ENCODE data around the gene SLC35E2B.
A peak's percentile ranks its signal among the peaks of the same experiment; 100 is the strongest.
"Not testable (repeated sequence)": the region's sequence is repeated elsewhere in the genome, so short reads cannot be mapped to it uniquely, and the experiment has no call there.

Gene SLC35E2B

DNA sequence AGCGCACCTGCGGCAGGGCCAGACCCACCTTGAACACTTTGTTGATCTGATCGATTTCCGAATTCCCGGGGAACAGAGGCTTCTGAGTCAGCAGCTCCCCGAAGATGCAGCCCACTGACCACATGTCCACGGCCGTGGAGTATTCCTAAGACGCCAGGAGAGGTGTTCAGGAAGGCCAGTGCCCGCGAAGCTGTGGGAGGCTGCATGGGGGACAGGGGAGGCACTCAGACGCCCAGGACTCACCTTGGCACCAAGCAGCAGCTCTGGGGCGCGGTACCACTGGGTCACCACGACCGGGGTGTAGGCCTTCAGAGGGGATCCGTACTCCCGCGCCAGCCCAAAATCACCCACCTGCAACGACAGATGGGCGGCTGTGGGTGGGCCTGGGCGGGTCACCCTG, 11.2 kb upstream of the SLC35E2B start:
- DNase-seq (ENCODE audit: low spot score): no peak

DNA sequence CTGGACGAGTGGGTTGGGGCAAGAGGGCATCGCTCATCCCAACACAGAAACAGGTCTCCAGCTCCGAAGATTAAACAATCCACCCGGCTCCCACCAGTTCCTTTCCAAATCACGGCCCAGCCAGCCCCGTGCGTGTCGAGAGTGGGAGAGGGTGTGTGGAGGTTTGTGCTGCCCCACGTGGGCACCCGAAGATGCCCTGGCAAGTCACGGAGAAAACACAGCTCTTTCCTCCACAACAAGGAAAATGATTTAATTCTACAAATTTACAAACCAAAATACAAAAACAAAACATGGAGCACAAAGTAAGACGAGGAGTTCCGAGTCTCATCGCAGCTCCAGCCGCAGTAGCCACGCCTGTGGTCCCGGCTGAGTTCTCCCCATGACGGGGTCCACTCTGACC, 9.9 kb upstream of the SLC35E2B start:
- not testable (repeated sequence) for DNase-seq (ENCODE audit: low spot score)

DNA sequence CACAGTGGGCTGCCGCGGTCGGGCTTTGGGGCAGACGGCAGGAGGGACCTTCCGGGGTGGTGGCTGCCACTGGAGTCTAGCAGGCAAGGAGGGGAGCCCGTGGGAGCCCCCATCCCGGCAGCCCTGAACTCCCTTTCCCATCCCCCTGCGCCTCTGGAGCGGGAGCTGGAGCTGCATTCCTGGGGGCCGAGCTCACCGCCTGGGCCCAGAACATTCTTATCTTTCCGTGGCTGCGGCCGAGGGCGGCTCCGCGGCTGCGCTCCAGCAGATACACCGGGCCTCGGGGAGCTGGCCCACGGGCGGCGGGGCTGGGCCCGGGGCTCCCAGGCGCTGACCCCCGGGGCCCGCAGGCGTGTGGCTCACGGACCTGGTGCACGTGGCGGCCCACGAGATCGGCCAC, 8.0 kb upstream of the SLC35E2B start:
- DNase-seq (ENCODE audit: low spot score): not testable (repeated sequence)

DNA sequence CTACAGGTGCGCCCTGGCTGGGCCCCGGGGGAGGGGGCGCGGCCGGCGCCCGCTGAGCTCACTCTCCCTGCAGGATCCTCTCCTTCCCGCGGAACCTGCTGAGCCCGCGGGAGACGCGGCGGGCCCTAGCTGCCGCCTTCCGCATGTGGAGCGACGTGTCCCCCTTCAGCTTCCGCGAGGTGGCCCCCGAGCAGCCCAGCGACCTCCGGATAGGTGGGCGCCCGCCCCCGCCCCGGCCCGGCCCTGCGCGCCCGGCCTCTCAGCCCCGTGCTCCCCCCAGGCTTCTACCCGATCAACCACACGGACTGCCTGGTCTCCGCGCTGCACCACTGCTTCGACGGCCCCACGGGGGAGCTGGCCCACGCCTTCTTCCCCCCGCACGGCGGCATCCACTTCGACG, 7.5 kb upstream of the SLC35E2B start:
- not testable (repeated sequence) for DNase-seq (ENCODE audit: low spot score)

DNA sequence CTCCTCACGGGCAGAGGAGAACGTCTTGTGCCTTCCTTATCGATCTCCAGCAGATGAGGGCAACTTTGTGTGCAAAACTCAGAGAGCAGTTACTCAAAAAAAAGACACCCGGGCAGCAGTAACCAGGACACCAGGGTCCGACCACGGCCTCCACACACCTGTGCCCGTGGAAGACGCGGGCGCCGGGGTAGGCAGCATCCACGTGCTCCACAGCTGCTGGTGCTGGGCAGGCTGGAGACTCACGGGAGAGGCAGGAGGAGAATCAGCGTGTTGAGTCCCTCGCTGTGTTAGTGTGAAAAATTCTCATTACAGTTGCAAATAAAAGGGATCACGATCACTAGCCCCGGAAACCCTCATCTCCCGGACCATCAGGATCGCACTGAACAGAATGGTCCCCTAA, 6.5 kb upstream of the SLC35E2B start:
- not testable (repeated sequence) for DNase-seq (ENCODE audit: low spot score)

DNA sequence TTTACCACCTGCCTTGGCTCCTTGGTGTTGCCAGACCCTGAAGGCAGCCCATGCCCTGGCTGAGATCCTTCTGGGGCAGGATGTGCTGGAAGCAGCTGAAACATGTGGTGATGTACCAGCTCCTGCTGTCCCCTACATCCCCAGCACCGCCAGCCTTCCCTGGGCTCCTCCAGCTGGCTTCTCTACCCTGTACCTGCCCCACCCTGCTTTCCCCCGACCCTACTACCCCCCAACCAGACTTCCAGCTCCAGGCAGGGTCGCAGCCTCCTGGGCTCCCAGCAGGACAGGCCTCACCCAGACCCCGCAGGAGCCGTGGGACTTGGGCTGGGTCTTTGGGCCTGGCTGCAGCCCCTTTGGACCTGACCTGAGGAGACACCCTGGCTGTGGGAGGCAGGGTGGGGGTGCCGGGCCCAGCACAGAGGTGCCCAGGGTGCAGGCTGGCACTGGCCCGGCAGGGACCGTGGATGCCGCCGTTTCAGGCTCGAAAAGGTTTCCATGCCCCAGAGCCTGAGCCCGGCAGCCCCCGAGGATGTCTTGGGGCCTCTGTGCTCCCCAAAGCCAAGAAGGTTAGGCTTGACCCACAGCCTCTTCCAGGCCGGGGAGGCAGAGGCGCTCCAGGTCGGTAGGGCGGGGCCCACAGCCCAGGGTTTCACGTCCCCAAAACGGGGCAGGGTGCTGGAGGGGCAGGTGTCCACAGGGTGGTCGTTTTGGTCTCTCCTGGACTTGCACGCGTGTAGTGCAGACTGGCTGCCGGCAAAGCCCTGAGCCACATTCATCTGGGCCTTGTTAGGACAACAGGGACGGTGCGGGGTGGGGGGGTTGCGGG, 5.0 kb upstream of the SLC35E2B start:
- not testable (repeated sequence) for DNase-seq (ENCODE audit: low spot score)

DNA sequence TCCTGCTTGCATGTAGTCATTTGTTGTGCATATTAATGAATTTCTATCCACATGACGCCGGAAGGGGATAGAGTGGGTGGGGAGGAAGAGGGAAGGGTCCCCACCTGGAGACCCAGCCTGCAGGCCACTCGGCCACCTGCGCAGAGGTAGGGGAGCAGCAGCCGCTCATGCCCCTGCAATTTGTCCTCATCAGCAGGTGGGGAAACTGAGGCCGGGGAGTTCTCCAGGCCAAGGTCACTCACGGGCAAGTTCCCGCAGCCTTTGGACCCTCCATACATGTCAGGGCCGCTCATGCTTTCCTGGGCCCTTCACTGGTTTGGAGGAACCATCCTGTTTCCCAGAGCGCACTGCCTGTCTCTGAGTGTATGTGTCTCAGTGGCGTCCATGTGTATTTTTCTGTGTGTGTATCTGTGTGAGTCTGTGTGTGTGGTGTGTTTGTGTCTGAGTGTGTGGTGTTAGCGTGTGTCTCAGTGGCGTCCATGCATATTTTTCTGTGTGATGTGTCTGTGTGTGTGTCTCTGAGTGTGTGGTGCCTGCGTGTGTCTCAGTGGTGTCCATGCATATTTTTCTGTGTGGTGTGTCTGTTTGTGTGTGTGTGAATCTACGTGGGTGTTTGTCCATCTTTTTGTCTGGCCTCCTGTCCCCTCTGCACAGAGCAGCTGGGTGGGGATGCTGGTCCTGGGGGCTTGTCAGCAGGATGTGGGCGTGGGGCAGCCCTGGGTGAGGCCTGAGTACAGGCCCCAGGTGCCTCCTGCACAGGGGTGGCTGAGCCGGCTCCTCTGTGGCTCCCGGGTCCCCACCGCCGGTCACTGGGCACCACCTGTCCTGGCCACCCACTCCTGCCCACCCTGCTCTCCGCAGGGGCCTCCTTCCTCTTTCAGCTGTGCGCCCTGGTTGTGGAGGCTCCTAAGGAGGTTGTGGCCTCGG, 4.1 kb upstream of the SLC35E2B start:
- DNase-seq (ENCODE audit: low spot score): not testable (repeated sequence)

DNA sequence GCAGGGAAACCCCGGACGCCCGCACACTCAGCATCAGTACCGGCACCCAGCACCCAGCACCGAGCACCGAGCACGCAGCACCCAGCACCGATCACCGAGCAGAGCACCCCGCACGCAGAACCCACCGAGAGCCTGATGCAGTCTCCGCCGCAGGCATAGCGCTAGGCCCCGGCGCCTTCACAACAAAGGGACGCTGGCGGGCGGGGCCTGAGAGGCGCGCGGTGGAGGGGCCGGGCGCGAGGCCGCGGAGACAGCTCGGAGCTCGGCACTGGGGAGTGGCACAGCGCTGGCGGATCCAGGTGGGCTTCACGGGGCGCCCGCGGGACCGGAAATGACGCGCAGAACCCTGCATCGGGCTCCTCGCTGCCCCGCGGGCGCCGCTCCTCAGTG, 276 bp downstream of the SLC35E2B start:
- peak; percentile 80 for DNase-seq (ENCODE audit: low spot score)

DNA sequence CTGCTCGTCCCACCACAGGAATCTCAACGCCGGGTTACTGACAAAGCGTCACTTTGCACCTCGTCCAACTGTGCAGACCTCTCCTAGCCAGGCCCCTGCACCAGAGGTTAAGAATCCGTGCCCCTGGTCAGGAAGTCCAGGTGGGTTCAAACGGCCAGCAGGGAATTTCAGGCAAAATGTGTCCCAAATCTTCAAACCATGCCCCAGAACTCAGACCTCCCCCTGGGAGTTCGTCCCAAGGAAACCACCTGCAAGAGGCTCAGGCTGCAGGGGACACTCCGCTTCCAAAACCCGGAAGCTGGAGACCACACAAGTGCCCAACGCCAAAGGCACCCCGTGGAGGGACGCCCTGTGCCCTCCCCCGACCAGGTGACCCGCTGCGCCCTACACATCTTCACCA, 1.2 kb downstream of the SLC35E2B start:
- DNase-seq (ENCODE audit: low spot score): not testable (repeated sequence)

DNA sequence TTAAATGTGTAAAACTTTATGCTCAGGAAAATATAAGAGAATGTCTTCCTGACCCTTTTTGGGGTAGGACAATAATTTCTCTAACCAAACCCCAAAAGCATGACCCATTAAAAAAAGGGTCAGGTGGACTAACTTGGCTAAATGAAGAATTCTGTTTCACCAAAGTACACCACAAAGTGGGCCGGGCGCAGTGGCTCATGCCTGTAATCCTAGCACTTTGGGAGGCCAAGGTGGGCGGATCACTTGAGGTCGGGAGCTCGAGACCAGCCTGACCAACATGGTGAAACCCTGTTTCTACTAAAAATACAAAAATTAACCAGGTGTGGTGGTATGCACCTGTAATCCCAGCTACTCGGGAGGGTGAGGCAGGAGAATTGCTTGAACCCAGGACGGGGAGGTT, 3.1 kb downstream of the SLC35E2B start:
- DNase-seq (ENCODE audit: low spot score): not testable (repeated sequence)

DNA sequence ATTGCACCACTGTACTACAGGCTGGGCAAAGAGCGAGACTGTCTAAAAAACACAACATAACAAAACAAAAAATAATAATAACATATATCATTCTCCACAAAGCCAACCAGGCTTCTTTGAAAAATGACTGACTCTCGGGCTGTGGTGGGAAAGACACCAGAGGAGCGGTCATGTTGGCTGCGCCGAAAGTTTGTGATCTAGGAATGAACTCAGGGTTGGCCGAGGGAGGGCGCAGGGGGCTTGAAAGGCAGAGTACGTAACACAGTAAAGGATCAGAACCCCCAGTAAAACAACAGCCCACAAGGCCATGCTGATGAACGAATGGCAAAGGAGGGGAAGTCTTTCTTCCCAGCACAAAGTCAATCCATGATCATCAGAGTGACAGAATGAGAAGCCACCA, 4.7 kb downstream of the SLC35E2B start:
- DNase-seq (ENCODE audit: low spot score): no peak

DNA sequence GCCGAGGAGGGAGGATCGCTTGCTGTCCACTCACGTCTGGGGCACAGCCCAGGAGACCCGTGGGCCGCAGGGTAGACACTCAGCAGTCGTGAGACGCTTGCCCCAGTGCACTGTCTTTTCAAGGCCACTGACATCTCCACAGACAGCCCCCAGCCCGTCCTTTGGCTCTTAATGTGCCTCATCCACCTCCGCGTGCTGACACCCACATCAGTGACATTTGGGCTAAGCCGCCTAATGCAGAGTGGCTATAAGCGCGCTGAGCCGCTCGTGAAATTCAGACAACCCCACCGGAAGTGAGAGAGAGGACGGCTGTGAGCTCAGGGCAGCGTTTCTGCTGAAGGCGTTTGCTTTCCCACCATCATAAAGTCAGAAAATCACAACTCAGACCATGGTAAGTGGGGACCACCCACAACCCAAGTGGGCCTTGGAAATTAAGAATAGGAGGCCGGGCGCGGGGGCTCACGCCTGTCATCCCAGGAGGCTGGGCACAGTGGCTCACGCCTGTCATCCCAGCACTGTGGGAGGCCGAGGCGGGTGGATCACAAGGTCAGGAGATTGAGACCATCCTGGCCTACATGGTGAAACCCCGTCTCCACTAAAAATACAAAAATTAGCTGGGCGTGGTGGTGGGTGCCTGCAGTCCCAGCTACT, 8.4 kb downstream of the SLC35E2B start:
- DNase-seq (ENCODE audit: low spot score): no peak

DNA sequence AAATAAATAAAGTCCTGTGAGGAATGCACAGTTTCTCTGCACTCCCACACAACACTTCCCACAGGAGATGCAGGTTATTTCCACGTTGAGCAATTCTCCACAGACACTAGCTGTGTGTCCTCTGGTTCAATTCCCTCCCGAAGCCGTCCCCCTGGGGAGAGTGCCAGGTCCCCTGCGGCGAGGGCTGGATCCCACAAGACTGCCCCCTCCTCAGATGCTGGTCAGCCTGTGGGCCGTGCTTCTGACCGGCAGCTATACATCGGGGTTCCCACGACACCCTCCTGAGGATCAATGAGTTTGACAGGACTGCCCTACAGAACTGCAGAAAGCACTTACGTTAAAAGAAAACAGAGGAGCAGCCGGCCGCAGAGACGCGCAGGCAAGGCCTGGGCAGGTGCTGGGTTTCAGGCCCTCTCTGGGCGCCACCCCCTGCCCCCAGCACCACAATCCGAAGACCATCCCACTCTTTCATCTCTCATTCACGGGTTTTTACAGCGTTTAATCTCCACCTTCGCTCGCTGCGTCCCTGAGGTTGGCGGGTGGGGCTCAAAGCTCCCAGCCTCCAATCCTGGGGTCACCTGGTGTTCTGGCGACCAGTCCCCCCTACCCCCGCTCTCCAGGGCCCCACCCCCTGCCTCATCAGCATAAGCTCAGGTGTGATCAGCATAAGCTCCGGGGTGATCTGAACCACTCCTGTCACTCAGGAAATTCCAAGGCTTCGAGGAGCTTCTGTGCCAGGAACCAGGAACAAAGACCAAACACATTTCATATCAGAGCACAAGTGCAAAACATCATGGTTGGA, 9.3 kb downstream of the SLC35E2B start:
- no peak for DNase-seq (ENCODE audit: low spot score)

DNA sequence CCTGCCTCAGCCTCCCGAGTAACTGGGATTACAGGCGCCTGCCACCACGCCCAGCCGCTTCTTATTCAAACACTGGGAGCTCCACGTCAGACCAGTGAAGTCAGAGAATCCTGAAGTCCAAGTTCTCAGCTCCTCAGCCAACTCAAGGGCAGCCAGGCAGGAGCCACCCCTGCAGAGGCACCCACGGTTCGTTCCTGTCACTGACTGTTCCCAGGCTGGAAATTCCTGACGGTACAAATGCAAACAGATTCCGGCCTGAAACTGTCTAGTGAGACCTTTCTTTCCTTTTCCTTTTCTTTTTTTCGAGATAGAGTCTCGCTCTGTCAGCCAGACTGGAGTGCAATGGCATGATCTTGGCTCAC, 11.7 kb downstream of the SLC35E2B start:
- DNase-seq (ENCODE audit: low spot score): no peak

DNA sequence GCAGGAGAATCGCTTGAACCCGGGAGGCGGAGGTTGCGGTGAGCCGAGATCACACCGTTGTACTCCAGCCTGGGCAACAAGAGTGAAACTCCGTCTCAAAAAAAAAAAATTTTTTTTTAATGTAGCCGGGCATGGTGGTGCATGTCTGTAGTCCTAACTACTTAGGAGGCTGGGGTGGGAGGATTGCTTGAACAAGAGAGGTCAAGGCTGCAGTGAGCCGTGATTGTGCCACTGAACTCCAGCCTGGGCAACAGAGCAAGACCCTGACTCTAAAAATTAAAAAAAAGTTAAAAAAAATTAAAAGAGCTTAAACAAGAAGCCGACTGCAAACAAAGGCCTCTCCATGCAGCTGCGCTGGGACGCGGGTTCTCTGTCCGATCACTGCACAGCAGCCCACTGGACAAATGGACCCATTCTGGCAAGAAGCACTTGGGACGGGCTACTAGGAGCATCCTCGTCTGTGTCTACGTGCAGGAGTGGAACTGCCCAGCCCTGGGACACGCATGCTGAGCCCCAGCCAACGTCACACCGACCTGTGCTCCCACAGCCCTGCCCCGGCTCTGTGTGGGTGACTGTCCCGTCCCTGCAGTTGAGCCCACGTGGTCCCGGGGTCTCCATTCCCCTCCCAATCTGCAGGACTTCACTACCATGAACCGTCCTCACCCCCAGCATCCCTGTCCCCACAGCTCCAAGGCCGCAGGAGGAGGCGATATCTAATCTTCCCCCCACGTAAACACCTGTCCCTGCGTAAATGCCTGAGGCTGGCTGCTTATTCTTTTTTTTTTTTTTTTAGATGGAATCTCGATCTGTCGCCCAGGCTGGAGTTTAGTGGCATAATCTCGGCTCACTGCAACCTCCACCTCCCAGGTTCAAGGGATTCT, 12.3 kb downstream of the SLC35E2B start:
- DNase-seq (ENCODE audit: low spot score): no peak

DNA sequence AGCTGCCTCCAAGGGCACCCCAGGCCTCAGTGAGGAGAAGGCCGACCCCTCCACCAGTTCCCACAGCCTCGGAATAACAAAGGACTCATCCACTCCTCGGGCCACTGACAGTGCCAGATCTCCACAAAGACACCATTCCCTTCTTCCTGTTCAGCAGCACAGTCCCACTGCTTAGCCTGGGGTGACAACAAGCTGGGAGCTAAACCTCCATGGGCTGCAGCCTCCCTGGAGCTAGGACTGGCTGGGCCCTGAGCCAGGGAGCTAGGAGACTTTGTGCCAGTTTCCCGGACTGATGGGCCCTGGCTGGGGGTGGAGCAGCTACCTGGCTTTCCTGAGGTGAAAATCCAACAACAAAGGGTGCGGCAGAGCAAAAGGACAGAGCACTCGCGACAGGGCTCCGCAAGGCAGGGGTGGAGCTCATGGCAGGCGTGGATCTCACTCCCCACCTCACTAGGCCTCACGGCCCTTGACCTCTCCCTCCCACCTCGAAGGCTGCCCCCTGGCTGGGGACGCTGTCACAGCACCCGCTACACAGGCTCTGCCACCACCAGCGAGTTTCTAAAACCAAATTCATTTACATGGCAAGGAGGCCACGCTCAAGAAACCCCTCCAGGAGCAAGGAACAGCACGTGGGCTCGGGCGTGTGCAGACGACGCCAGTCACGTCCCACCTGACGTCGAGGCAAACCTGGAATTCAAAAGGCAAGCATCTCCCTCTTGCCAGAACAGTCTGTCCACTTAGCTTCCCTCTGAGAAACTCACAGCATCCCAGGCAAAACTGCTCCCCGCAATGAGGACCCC, 13.8 kb downstream of the SLC35E2B start:
- DNase-seq (ENCODE audit: low spot score): no peak

DNA sequence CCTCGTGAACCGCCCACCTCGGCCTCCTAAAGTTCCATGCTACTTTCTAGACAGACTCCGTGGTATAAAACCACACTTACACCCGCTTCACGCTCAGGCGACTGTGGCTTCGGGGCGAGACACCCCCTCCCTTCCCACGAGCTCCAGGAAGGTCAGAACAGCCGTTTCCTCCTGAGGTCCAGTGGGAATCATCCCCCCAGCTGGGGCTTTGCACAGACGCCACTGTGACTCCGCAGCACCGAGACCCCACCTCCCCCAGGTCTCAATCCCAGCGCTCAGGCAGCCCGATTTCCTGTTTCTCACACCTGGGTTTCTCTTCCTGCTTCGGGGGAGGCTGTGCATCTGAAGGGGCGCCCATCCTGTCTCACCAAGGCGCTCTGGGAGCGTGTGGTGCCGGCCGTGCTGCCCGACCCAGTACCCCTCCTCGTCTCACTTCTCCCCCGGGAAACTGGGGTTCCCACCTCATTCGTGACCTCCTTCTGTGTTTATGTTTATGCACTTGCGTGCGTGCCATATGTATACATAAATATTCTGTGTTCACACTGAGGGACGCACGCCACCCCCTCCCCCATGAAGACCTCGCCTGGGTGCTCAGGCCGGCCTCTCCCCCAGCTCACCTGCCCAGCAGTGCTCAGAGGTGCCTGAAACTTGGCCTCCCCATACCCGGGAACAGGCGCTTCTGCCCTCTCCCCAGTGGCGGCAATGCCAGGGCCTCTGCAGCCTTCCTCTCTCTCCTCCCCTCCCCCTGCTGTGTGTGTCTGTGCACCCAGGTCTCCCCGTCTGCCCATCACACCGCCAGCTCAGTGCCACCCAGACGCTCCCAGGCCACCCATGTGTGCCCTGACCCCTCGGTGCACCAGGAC, 14.6 kb downstream of the SLC35E2B start:
- DNase-seq (ENCODE audit: low spot score): no peak

DNA sequence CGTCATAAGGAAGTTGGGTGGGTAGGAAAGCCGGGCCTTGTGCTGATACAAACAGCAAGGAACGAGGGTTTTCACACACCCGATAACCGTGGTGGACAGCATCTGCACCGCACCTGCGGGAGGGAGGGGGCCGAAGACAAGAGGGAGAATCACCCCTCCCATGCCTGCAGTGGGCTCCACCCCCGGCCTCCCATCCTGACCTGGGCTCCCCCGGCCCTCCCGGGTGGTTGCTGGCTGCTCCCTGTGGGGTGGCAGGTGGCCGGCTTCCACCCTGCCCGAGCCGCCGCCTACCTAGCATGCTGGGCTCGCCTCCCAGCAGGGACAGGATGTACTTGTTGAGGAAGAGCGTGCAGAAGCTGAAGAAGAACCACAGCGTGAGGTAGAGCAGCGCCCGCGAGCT, 16.5 kb downstream of the SLC35E2B start:
- not testable (repeated sequence) for DNase-seq (ENCODE audit: low spot score)

DNA sequence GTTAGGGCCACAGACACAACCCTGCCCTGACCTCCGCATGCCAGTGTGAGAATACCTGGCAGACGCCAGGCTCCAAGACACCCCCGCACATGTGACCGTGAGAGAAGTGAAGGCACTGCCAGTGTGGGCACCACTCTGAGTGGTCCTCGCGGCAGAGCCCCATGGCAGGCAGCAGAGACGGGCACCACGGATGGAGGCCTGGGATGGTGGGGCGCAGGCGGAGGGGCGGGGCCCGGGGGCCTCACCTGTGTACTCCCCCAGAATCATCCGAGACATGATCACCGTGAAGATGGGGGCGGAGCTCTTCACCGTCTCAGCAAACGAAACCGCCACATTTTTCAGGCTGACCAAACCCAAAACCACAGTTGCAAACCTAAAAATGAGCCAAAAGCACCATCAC, 17.4 kb downstream of the SLC35E2B start:
- not testable (repeated sequence) for DNase-seq (ENCODE audit: low spot score)

All from hematopoietic multipotent progenitor cell treated with erythropoietin and hydrocortisone succinate and interleukin-3 and kit ligand, for 17 days (in vitro differentiated cells).